Esophagus squamous epithelium (tissue), 4 donors: ENCODE data around the gene SLC39A3.

Experiments
- CTCF ChIP-seq, 6 experiments: fragments of 450-650 bp in 4 of 6; fragments of 200-600 bp in 2 of 6; sonication (generic) in 2 of 6; IDR thresholded peaks; one replicate each; pipeline ENCODE4 v1.5.1; 2016 to 2019; ENCODE audit warnings: antibody characterized with exemption in 6 of 6, mild to moderate bottlenecking in 4 of 6, moderate library complexity in 4 of 6
- POLR2A ChIP-seq, 4 donors: fragments of 450-650 bp; IDR thresholded peaks; one replicate each; pipeline ENCODE4 v1.6.1; 2017; ENCODE audit warnings: antibody characterized with exemption in 4 of 4, mild to moderate bottlenecking in 4 of 4, moderate library complexity in 3 of 4

GRCh38 chr19:2755811-2756210 is 16.0 kb upstream of the SLC39A3 start:
- TF ChIP-seq CTCF (IDR thresholded peaks at IDR 0.05) = no peak
- TF ChIP-seq POLR2A (IDR thresholded peaks at IDR 0.05) = no peak
